HepG2 (cell line): Measurements from ENCODE around the gene MRPL3. TPM values are rescaled to one million over a fixed set of nuclear protein-coding genes. Genes with fewer than 3 reads are reported as not detected.
A peak's percentile ranks its signal among the peaks of the same experiment; 100 is the strongest.

Source experiments
- AHR ChIP-seq: IDR thresholded peaks from 2 replicates; pipeline ENCODE4 v1.6.1; 2018; ENCODE audit warnings: missing genetic modification reagents, missing compliant biosample characterization
- EP300 ChIP-seq, 3 experiments: sonication (generic) in 1 of 3; formaldehyde crosslinking in 1 of 3; IDR thresholded peaks; 2 replicates each; pipeline versions ENCODE4 v1.5.1 to v1.6.1; 2011 to 2020; ENCODE audit warnings: low read depth in 2 of 3, low read length in 2 of 3, borderline replicate concordance in 1 of 3, improper control_type of control experiment in 1 of 3, mild to moderate bottlenecking in 1 of 3, missing genetic modification reagents in 1 of 3, moderate library complexity in 1 of 3
- MAF1 ChIP-seq: sonication (generic); formaldehyde crosslinking; IDR thresholded peaks from 2 replicates; pipeline ENCODE4 v1.5.0; 2020; ENCODE audit warnings: missing genetic modification reagents, borderline replicate concordance
- RFX3 ChIP-seq: IDR thresholded peaks from 2 replicates; pipeline ENCODE4 v1.6.1; 2016; ENCODE audit warnings: missing biosample characterization, missing genetic modification reagents
- TEAD2 ChIP-seq: sonication (generic); formaldehyde crosslinking; IDR thresholded peaks from 2 replicates; pipeline ENCODE4 v1.9.0; 2021; ENCODE audit warnings: missing genetic modification reagents
- YY1 ChIP-seq: IDR thresholded peaks from 2 replicates; pipeline ENCODE4 v1.6.1; 2011; ENCODE audit warnings: low read length, low read depth, moderate library complexity, mild to moderate bottlenecking; ENCODE audit not compliant: insufficient read depth, insufficient replicate concordance
- ZFP36 ChIP-seq: fragments of 150-350 bp; IDR thresholded peaks from 2 replicates; pipeline ENCODE4 v1.6.1; 2018; ENCODE audit warnings: borderline replicate concordance, low read length, low read depth; ENCODE audit not compliant: partially characterized antibody
- ZNF292 ChIP-seq: sonication (generic); formaldehyde crosslinking; IDR thresholded peaks from 2 replicates; pipeline ENCODE4 v1.8.1; 2022; ENCODE audit warnings: mild to moderate bottlenecking, low read depth, missing genetic modification reagents, borderline replicate concordance
- ZNF354B ChIP-seq: sonication (generic); formaldehyde crosslinking; IDR thresholded peaks from 2 replicates; pipeline ENCODE4 v1.8.0; 2022; ENCODE audit warnings: mild to moderate bottlenecking, missing genetic modification reagents
- ZNF382 ChIP-seq: sonication (generic); formaldehyde crosslinking; IDR thresholded peaks from 2 replicates; pipeline ENCODE4 v1.5.0; 2020; ENCODE audit warnings: missing genetic modification reagents, mild to moderate bottlenecking, borderline replicate concordance
- ZNF558 ChIP-seq: sonication (generic); formaldehyde crosslinking; IDR thresholded peaks from 2 replicates; pipeline ENCODE4 v1.9.0; 2022; ENCODE audit warnings: mild to moderate bottlenecking, missing genetic modification reagents, borderline replicate concordance
- ZNF674 ChIP-seq: sonication (generic); formaldehyde crosslinking; IDR thresholded peaks from 2 replicates; pipeline ENCODE4 v1.5.0; 2020; ENCODE audit warnings: low read depth, mild to moderate bottlenecking, missing genetic modification reagents
- ZNF703 ChIP-seq: sonication (generic); formaldehyde crosslinking; IDR thresholded peaks from 2 replicates; pipeline ENCODE4 v1.5.1; 2020; ENCODE audit warnings: missing genetic modification reagents, mild to moderate bottlenecking, moderate library complexity, borderline replicate concordance
- ZNF891 ChIP-seq: sonication (generic); formaldehyde crosslinking; IDR thresholded peaks from 2 replicates; pipeline ENCODE4 v1.5.0; 2020; ENCODE audit warnings: mild to moderate bottlenecking, missing genetic modification reagents
- polyA plus RNA-seq, 8 experiments: library from polyadenylated mRNA; depleted of rRNA in 3 of 8; stranded (reverse) in 7 of 8; unstranded in 1 of 8; fragments of >200 nt; fragmentation: Illumina TruSeq in 4 of 8; extraction: Trizol in 4 of 8; gene quantifications; 2 replicates each; pipeline versions ENCODE4 v1.2.1 to v1.2.3, GENCODE V29; 2011 to 2016; ENCODE audit warnings: low read depth in 4 of 8, missing spikeins in 1 of 8, mixed read lengths in 1 of 8; ENCODE audit not compliant: insufficient read depth in 1 of 8
- total RNA-seq, 5 experiments: library from RNA; depleted of rRNA; stranded (reverse); fragments of >200 nt; fragmentation: Illumina TruSeq; extraction: Trizol; gene quantifications; 2 replicates each; pipeline ENCODE4 v1.2.3, GENCODE V29; 2016; ENCODE audit warnings: low read depth in 1 of 5
- TF ChIP-seq, protein P1 (sequence below): sonication (generic); formaldehyde crosslinking; IDR thresholded peaks from 2 replicates; pipeline ENCODE4 v1.5.0; 2020; ENCODE audit warnings: mild to moderate bottlenecking, missing genetic modification reagents, borderline replicate concordance
- TF ChIP-seq, protein P2 (sequence below): sonication (generic); formaldehyde crosslinking; IDR thresholded peaks from 2 replicates; pipeline ENCODE4 v1.5.1; 2020; ENCODE audit warnings: missing genetic modification reagents, mild to moderate bottlenecking, borderline replicate concordance

Gene MRPL3
- total and polyA plus RNA-seq, 2 of the 13 experiments (the other 11 are each of a cell fraction or from before 2014, with no cell fraction given) = 114 to 172 TPM

DNA sequence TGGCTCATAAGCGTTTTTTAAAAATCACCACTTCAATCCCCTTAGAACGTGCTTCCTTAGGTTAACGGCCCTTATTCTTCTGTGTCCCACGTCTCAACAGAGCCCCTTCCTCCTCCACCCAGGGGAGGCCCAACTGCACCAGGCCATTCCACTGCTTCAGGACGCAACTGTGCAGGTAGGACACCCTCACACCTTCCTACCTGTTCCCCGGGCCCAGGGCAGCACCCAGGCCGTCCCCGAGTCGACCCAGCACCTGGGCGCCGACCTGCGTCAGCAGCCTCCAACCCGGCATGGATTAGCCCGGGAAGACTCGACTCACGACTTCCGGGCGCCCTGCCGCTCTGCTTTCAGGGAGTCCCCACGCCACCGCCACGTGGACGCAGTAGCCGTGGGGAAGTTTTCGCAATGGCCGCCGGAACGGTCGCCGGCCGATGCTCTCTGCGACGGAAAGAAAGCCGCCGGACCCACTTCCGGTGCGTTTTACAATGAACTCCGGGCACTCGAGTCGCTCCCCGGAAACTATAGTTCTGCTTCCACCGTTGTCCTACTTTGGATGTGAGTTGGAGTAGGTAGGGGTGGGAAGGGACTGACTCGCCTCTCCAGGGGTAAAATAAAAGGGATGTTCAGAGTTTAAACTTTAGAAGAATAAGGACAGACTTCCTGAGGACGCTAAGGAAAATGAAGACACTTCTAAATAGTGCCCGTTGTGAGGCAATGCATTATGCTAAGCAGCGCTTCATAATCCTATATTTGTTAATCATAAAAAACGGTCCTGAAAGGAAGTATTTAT, at the start of gene MRPL3 (continued):
- TF ChIP-seq ZNF382 (no peak), TEAD2 (peak; percentile 72; the same call in 1 of the 2 replicates), MAF1 (CRISPR knock-in tag) (peak; percentile 91; the same call in 1 of the 2 replicates), ZNF354B (CRISPR knock-in tag) (peak; percentile 92; the same call in 1 of the 2 replicates), ZFP36 (no peak), EP300 (IDR thresholded peaks at IDR 0.05; ENCODE audit: low read depth in 2 of 2, low read length in 2 of 2) (0 out of 4 replicates have a peak, but pooled peaks of 1 of the 2 experiments have one; percentile 31), EP300 (CRISPR knock-in tag; IDR thresholded peaks at IDR 0.05; ENCODE audit: borderline replicate concordance) (peak; percentile 68; the same call in 1 of the 2 replicates), ZNF292 (CRISPR knock-in tag) (peak; percentile 65; the same call in 1 of the 2 replicates), ZNF891 (CRISPR knock-in tag) (peak; percentile 99), ZNF674 (CRISPR knock-in tag) (peak; percentile 74; the same call in 1 of the 2 replicates), ZNF703 (CRISPR knock-in tag) (0 out of 2 replicates have a peak, but pooled peaks have one; percentile 84), RFX3 (CRISPR knock-in tag) (peak; percentile 37; the same call in 1 of the 2 replicates), AHR (CRISPR knock-in tag) (peak; percentile 95), YY1 (peak; percentile 98), ZNF558 (CRISPR knock-in tag) (peak; percentile 81; the same call in 1 of the 2 replicates)
- TF ChIP-seq, protein P1, sequence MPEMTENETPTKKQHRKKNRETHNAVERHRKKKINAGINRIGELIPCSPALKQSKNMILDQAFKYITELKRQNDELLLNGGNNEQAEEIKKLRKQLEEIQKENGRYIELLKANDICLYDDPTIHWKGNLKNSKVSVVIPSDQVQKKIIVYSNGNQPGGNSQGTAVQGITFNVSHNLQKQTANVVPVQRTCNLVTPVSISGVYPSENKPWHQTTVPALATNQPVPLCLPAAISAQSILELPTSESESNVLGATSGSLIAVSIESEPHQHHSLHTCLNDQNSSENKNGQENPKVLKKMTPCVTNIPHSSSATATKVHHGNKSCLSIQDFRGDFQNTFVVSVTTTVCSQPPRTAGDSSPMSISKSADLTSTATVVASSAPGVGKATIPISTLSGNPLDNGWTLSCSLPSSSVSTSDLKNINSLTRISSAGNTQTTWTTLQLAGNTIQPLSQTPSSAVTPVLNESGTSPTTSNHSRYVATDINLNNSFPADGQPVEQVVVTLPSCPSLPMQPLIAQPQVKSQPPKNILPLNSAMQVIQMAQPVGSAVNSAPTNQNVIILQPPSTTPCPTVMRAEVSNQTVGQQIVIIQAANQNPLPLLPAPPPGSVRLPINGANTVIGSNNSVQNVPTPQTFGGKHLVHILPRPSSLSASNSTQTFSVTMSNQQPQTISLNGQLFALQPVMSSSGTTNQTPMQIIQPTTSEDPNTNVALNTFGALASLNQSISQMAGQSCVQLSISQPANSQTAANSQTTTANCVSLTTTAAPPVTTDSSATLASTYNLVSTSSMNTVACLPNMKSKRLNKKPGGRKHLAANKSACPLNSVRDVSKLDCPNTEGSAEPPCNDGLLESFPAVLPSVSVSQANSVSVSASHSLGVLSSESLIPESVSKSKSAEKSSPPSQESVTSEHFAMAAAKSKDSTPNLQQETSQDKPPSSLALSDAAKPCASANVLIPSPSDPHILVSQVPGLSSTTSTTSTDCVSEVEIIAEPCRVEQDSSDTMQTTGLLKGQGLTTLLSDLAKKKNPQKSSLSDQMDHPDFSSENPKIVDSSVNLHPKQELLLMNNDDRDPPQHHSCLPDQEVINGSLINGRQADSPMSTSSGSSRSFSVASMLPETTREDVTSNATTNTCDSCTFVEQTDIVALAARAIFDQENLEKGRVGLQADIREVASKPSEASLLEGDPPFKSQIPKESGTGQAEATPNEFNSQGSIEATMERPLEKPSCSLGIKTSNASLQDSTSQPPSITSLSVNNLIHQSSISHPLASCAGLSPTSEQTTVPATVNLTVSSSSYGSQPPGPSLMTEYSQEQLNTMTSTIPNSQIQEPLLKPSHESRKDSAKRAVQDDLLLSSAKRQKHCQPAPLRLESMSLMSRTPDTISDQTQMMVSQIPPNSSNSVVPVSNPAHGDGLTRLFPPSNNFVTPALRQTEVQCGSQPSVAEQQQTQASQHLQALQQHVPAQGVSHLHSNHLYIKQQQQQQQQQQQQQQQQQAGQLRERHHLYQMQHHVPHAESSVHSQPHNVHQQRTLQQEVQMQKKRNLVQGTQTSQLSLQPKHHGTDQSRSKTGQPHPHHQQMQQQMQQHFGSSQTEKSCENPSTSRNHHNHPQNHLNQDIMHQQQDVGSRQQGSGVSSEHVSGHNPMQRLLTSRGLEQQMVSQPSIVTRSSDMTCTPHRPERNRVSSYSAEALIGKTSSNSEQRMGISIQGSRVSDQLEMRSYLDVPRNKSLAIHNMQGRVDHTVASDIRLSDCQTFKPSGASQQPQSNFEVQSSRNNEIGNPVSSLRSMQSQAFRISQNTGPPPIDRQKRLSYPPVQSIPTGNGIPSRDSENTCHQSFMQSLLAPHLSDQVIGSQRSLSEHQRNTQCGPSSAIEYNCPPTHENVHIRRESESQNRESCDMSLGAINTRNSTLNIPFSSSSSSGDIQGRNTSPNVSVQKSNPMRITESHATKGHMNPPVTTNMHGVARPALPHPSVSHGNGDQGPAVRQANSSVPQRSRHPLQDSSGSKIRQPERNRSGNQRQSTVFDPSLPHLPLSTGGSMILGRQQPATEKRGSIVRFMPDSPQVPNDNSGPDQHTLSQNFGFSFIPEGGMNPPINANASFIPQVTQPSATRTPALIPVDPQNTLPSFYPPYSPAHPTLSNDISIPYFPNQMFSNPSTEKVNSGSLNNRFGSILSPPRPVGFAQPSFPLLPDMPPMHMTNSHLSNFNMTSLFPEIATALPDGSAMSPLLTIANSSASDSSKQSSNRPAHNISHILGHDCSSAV = no peak
- TF ChIP-seq, protein P2, sequence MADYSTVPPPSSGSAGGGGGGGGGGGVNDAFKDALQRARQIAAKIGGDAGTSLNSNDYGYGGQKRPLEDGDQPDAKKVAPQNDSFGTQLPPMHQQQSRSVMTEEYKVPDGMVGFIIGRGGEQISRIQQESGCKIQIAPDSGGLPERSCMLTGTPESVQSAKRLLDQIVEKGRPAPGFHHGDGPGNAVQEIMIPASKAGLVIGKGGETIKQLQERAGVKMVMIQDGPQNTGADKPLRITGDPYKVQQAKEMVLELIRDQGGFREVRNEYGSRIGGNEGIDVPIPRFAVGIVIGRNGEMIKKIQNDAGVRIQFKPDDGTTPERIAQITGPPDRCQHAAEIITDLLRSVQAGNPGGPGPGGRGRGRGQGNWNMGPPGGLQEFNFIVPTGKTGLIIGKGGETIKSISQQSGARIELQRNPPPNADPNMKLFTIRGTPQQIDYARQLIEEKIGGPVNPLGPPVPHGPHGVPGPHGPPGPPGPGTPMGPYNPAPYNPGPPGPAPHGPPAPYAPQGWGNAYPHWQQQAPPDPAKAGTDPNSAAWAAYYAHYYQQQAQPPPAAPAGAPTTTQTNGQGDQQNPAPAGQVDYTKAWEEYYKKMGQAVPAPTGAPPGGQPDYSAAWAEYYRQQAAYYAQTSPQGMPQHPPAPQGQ (CRISPR knock-in tag) = no peak
